ENCODE measurements around the gene NCAN. TPM values are rescaled to one million over a fixed set of nuclear protein-coding genes. Genes with fewer than 3 reads are reported as not detected.
A peak's percentile ranks its signal among the peaks of the same experiment; 100 is the strongest.

Gene NCAN
- total RNA-seq, 1 donor from 2014 or later, result not detected

GRCh38 chr19:19192078-19192882 lies 19.5 kb upstream of the NCAN start, which contains the start of the genes BORCS8 and RFXANK:
Gene BORCS8 (minus strand): TSS chr19:19192152. CDS start chr19:19192117, 35 bp downstream.
Gene RFXANK (plus strand): TSS chr19:19192258. CDS start chr19:19193947, 1,689 bp downstream.
- TF ChIP-seq, protein P1, sequence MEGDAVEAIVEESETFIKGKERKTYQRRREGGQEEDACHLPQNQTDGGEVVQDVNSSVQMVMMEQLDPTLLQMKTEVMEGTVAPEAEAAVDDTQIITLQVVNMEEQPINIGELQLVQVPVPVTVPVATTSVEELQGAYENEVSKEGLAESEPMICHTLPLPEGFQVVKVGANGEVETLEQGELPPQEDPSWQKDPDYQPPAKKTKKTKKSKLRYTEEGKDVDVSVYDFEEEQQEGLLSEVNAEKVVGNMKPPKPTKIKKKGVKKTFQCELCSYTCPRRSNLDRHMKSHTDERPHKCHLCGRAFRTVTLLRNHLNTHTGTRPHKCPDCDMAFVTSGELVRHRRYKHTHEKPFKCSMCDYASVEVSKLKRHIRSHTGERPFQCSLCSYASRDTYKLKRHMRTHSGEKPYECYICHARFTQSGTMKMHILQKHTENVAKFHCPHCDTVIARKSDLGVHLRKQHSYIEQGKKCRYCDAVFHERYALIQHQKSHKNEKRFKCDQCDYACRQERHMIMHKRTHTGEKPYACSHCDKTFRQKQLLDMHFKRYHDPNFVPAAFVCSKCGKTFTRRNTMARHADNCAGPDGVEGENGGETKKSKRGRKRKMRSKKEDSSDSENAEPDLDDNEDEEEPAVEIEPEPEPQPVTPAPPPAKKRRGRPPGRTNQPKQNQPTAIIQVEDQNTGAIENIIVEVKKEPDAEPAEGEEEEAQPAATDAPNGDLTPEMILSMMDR (IDR thresholded peaks at IDR 0.05), result no peak
- no peaks in the 10 kb centered on the region for H3K9me3 Mint-ChIP-seq (ENCODE audit: low read depth)
- DNase-seq (ENCODE audit: low spot score), result peak; percentile 99
- H3K36me3 Mint-ChIP-seq (ENCODE audit: low read depth), result peaks cover 7% of the 10 kb centered on the region
- H3K4me3 Mint-ChIP-seq (ENCODE audit: unreplicated experiment), result peak within 1 kb of the TSS; percentile 93
- peak within 1 kb of the TSS; percentile 98 for H3K27ac Mint-ChIP-seq (ENCODE audit: unreplicated experiment)
- peaks cover 43% of the 10 kb centered on the region for H3K4me1 Mint-ChIP-seq (ENCODE audit: low read depth)
- no peaks in the 10 kb centered on the region for H3K27me3 Mint-ChIP-seq (ENCODE audit: low read depth)

DNA sequence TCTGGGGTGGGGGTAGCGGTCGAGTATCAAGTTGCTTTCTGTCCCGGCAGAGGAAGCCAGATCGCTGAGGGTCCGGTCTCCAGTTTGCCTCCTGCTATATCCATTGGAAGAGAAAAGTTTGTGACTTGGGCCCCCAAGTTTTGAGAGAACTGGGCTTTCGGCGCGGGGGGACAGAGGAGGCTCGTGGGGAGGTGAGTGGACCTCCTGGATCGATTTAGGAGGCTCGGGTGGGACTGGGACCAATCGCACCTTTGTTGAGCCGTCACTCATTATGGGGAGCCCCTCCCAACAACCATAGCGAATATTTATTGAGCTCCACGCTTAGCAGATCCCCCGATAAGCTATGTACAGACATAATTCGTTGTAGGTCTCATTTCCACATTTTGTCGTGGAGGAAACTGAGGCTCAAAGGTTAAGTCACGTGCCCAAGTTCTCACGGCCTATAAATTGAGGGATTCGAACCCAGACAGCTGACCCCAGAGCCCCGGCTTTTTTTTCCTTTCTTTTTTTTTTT lies 18.8 kb upstream of the NCAN start:
- peaks cover 43% of the 10 kb centered on the region for H3K4me1 Mint-ChIP-seq (ENCODE audit: low read depth)

GRCh38 chr19:19193926-19194325 lies 17.8 kb upstream of the NCAN start:
- peak overlapping the region; percentile 93 for H3K4me3 Mint-ChIP-seq (ENCODE audit: unreplicated experiment)
- no peaks in the 10 kb centered on the region for H3K27me3 Mint-ChIP-seq (ENCODE audit: low read depth)
- H3K36me3 Mint-ChIP-seq (ENCODE audit: low read depth), result peaks cover 13% of the 10 kb centered on the region
- TF ChIP-seq, protein P1 (IDR thresholded peaks at IDR 0.05), result no peak
- H3K9me3 Mint-ChIP-seq (ENCODE audit: low read depth), result no peaks in the 10 kb centered on the region
- DNase-seq (ENCODE audit: low spot score), result no peak
- H3K27ac Mint-ChIP-seq (ENCODE audit: unreplicated experiment), result peak overlapping the region; percentile 76
- peaks cover 43% of the 10 kb centered on the region for H3K4me1 Mint-ChIP-seq (ENCODE audit: low read depth)

More for the DNA sequence above, 18.8 kb upstream of the NCAN start:
- Mint-ChIP-seq H3K27me3 (ENCODE audit: low read depth) (no peaks in the 10 kb centered on the region), H3K27ac (ENCODE audit: unreplicated experiment) (peak overlapping the region; percentile 98), H3K9me3 (ENCODE audit: low read depth) (no peaks in the 10 kb centered on the region), H3K4me3 (ENCODE audit: unreplicated experiment) (peak overlapping the region; percentile 93), H3K36me3 (ENCODE audit: low read depth) (peaks cover 8% of the 10 kb centered on the region)
- no peak for DNase-seq (ENCODE audit: low spot score)
- TF ChIP-seq, protein P1 (IDR thresholded peaks at IDR 0.05), result no peak

DNA sequence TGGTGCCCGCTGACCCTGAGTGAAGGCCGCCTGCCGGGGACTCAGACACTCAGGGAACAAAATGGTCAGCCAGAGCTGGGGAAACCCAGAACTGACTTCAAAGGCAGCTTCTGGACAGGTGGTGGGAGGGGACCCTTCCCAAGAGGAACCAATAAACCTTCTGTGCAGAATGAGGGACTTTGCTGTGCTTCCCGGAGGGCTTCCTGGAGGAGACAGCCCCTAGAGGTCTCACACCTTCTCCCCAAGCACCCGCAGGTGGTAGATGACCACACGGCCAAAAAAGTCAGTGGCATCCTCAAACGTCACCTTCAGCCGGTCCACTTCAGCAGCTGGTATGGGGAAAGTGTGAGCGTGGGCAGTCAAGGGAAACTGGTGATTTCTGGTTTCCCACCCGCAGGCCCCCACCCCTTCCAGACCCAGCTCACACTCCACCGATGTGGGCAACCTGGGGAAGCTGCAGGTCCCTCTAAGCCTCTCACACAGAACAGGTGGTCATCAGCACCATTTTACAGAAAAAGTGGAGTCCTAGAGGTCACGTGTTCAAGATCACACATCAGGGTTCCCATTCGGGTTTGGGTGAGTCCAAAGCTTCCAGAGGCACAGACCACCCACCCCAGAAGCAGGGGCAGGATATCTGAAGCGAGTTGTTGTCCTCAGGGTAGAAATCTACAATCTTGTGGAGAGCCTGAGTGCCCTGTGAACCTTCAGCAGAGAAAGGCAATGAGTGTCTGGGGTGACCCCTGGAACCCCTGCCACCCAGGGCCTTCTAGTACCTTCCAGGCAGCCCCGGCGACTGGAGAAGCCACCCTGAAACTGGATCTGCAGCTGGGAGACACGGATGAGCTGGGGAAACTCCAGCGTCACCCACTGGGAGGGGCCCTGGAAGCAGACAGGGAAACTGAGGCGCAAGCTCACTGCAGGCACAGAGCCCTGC lies 9.8 kb upstream of the NCAN start:
- Mint-ChIP-seq H3K27ac (ENCODE audit: unreplicated experiment) (peak overlapping the region; percentile 80), H3K9me3 (ENCODE audit: low read depth) (no peaks in the 10 kb centered on the region), H3K4me1 (ENCODE audit: low read depth) (peaks cover 14% of the 10 kb centered on the region), H3K4me3 (ENCODE audit: unreplicated experiment) (peak overlapping the region; percentile 88), H3K27me3 (ENCODE audit: low read depth) (peaks cover 3% of the 10 kb centered on the region), H3K36me3 (ENCODE audit: low read depth) (peaks cover 9% of the 10 kb centered on the region)
- TF ChIP-seq, protein P1 (IDR thresholded peaks at IDR 0.05), result no peak
- no peak for DNase-seq (ENCODE audit: low spot score)

GRCh38 chr19:19202707-19203011 lies 9.1 kb upstream of the NCAN start:
- peak overlapping the region; percentile 88 for H3K4me3 Mint-ChIP-seq (ENCODE audit: unreplicated experiment)
- no peaks in the 10 kb centered on the region for H3K9me3 Mint-ChIP-seq (ENCODE audit: low read depth)
- TF ChIP-seq, protein P1 (IDR thresholded peaks at IDR 0.05), result no peak
- H3K36me3 Mint-ChIP-seq (ENCODE audit: low read depth), result peaks cover 9% of the 10 kb centered on the region
- peaks cover 4% of the 10 kb centered on the region for H3K27me3 Mint-ChIP-seq (ENCODE audit: low read depth)
- peak overlapping the region; percentile 80 for H3K27ac Mint-ChIP-seq (ENCODE audit: unreplicated experiment)
- peaks cover 14% of the 10 kb centered on the region for H3K4me1 Mint-ChIP-seq (ENCODE audit: low read depth)
- no peak for DNase-seq (ENCODE audit: low spot score)

Data from chondrocyte (in vitro differentiated cells).